ENCODE data around the gene PACRG.

DNA sequence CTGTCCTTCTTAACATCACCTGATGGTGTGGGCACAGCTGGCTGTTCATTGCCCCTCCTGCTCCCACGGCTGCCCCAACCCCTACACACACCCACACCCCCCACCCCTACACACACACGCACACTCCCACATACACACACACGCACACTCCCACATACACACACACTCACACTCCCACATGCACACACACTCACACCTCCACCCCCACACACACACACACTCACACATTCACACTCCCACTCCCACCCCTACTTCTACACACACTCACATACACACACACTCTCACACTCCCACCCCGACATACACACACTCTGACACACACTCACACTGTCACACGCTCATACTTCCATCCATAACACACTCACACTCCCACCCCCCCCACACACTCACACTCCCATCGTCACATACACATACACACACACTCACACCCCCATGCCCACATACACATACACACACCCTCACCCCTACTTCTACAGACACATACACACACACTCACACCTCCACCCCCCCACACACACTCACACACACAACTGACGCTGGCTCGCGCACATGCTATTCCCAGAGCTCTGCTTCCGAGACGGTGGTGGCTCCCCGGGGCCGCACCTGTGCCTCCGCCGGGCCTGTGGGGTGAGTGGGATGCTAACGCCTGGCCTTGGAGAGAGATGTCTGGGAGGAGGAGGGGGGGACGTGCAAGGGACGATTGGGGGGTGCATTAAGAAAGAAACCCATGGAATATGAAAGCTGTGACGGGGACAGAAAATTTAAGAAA is 512.0 kb downstream of the PACRG start:
- TF ChIP-seq, protein P1, sequence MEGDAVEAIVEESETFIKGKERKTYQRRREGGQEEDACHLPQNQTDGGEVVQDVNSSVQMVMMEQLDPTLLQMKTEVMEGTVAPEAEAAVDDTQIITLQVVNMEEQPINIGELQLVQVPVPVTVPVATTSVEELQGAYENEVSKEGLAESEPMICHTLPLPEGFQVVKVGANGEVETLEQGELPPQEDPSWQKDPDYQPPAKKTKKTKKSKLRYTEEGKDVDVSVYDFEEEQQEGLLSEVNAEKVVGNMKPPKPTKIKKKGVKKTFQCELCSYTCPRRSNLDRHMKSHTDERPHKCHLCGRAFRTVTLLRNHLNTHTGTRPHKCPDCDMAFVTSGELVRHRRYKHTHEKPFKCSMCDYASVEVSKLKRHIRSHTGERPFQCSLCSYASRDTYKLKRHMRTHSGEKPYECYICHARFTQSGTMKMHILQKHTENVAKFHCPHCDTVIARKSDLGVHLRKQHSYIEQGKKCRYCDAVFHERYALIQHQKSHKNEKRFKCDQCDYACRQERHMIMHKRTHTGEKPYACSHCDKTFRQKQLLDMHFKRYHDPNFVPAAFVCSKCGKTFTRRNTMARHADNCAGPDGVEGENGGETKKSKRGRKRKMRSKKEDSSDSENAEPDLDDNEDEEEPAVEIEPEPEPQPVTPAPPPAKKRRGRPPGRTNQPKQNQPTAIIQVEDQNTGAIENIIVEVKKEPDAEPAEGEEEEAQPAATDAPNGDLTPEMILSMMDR (IDR thresholded peaks at IDR 0.05) = no peak
- TF ChIP-seq POLR2AphosphoS5 (IDR thresholded peaks at IDR 0.05; ENCODE audit: low read depth, low read length) (no peak), TCF7L2 (IDR thresholded peaks at IDR 0.05; ENCODE audit: low read depth, low read length) (no peak), SIN3A (IDR thresholded peaks at IDR 0.05; ENCODE audit: borderline replicate concordance, insufficient read depth, low read depth, low read length) (no peak)
- TF ChIP-seq, protein P2, sequence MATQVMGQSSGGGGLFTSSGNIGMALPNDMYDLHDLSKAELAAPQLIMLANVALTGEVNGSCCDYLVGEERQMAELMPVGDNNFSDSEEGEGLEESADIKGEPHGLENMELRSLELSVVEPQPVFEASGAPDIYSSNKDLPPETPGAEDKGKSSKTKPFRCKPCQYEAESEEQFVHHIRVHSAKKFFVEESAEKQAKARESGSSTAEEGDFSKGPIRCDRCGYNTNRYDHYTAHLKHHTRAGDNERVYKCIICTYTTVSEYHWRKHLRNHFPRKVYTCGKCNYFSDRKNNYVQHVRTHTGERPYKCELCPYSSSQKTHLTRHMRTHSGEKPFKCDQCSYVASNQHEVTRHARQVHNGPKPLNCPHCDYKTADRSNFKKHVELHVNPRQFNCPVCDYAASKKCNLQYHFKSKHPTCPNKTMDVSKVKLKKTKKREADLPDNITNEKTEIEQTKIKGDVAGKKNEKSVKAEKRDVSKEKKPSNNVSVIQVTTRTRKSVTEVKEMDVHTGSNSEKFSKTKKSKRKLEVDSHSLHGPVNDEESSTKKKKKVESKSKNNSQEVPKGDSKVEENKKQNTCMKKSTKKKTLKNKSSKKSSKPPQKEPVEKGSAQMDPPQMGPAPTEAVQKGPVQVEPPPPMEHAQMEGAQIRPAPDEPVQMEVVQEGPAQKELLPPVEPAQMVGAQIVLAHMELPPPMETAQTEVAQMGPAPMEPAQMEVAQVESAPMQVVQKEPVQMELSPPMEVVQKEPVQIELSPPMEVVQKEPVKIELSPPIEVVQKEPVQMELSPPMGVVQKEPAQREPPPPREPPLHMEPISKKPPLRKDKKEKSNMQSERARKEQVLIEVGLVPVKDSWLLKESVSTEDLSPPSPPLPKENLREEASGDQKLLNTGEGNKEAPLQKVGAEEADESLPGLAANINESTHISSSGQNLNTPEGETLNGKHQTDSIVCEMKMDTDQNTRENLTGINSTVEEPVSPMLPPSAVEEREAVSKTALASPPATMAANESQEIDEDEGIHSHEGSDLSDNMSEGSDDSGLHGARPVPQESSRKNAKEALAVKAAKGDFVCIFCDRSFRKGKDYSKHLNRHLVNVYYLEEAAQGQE (IDR thresholded peaks at IDR 0.05; ENCODE audit: insufficient read depth in 1 of 2, low read depth in 2 of 2, low read length in 1 of 2) = no peak
